Breast epithelium (tissue), 4 donors: ENCODE measurements around the gene SPPL2B. TPM values are rescaled to one million over a fixed set of nuclear protein-coding genes. Genes with fewer than 3 reads are reported as not detected.

Experiments used
- DNase-seq, 2 donors: peaks; one replicate each; pipeline ENCODE4 v3.0.0-alpha.2; 2019; ENCODE audit warnings: low spot score in 2 of 2
- H3K27ac ChIP-seq, 2 donors: fragments of 200-600 bp; sonication (generic) in 1 of 2; one replicate each; pipeline ENCODE4 v1.5.1; 2016 to 2019; ENCODE audit warnings: mild to moderate bottlenecking in 1 of 2
- H3K27me3 ChIP-seq, 2 donors: fragments of 200-600 bp; sonication (generic) in 1 of 2; one replicate each; pipeline versions ENCODE4 v1.5.1 to v1.6.0; 2017 to 2019; ENCODE audit warnings: control low read depth in 1 of 2, mild to moderate bottlenecking in 1 of 2
- H3K36me3 ChIP-seq: fragments of 200-600 bp; one replicate; pipeline ENCODE4 v1.5.1; 2019
- H3K4me1 ChIP-seq, 2 donors: fragments of 200-600 bp; sonication (generic); one replicate each; pipeline ENCODE4 v1.5.1; 2016 to 2019; ENCODE audit warnings: control low read depth in 1 of 2
- H3K4me3 ChIP-seq, 3 donors: fragments of 200-600 bp; sonication (generic); 1 replicate in 2 of 3; 2 replicates in 1 of 3; pipeline ENCODE4 v1.5.1; 2016 to 2019; ENCODE audit warnings: mild to moderate bottlenecking in 3 of 3, moderate library complexity in 2 of 3
- H3K9me3 ChIP-seq, 2 donors: fragments of 200-600 bp; sonication (generic) in 1 of 2; one replicate each; pipeline ENCODE4 v1.5.1; 2016 to 2019; ENCODE audit warnings: control low read depth in 1 of 2
- CTCF ChIP-seq, 3 donors: fragments of 450-650 bp; IDR thresholded peaks; one replicate each; pipeline ENCODE4 v1.5.1; 2016 to 2017; ENCODE audit warnings: antibody characterized with exemption in 3 of 3, mild to moderate bottlenecking in 3 of 3, moderate library complexity in 3 of 3
- POLR2A ChIP-seq: fragments of 450-650 bp; IDR thresholded peaks from one replicate; pipeline ENCODE4 v1.6.1; 2016; ENCODE audit warnings: antibody characterized with exemption, mild to moderate bottlenecking, moderate library complexity
- POLR2AphosphoS5 ChIP-seq, 3 donors: sonication (generic); formaldehyde crosslinking; IDR thresholded peaks; one replicate each; pipeline ENCODE4 v1.6.1; 2017; ENCODE audit warnings: antibody characterized with exemption in 3 of 3
- intact Hi-C: fragments of 100-400 bp; cut with DNase I; formaldehyde crosslinking; loops from one replicate; pipeline ENCODE4 v1.15.1; 2023; ENCODE audit warnings: low total_unique reads
- total RNA-seq, 3 donors: library from RNA; depleted of rRNA; stranded (reverse); fragments of >200 nt; gene quantifications; one replicate each; pipeline ENCODE4 v1.1.0, GENCODE V29; 2016

Gene SPPL2B
- total RNA-seq, 3 donors from 2014 or later, result 23.5 to 61.2 (median 49.8) TPM

- TF ChIP-seq POLR2A, result no peak
- peak in 1 of 3 donors; percentile 19 for TF ChIP-seq POLR2AphosphoS5 (IDR thresholded peaks at IDR 0.05)
- no peak overlapping the region for H3K27ac ChIP-seq
- DNase-seq, result no peak
- H3K4me1 ChIP-seq, result peaks cover 8 to 17% of the 10 kb centered on the region in 2 donors
- peak overlapping the region in 2 of 3 donors; percentile 17 to 40 for H3K4me3 ChIP-seq
- H3K27me3 ChIP-seq, result peaks cover 12 to 26% of the 10 kb centered on the region in 2 donors
- H3K36me3 ChIP-seq, result no peaks in the 10 kb centered on the region
- intact Hi-C loops, result no loop called here
- no peaks in the 10 kb centered on the region for H3K9me3 ChIP-seq
Measured at GRCh38 chr19:2294687-2295335, 33.7 kb upstream of the SPPL2B start.

GRCh38 chr19:2296141-2296540, 32.3 kb upstream of the SPPL2B start:
- no peak for DNase-seq
- no peaks in the 10 kb centered on the region for H3K36me3 ChIP-seq
- H3K27ac ChIP-seq, result no peak overlapping the region
- peaks cover 6 to 17% of the 10 kb centered on the region in 2 donors for H3K27me3 ChIP-seq
- TF ChIP-seq CTCF (IDR thresholded peaks at IDR 0.05) (no peak), POLR2A (no peak), POLR2AphosphoS5 (IDR thresholded peaks at IDR 0.05) (no peak)
- H3K4me1 ChIP-seq, result peaks cover 0 to 4% of the 10 kb centered on the region in 2 donors
- no peak overlapping the region for H3K4me3 ChIP-seq
- no peaks in the 10 kb centered on the region for H3K9me3 ChIP-seq
- intact Hi-C loops, result no loop called here

- Histone ChIP-seq H3K27ac (no peak overlapping the region), H3K4me1 (no peaks in the 10 kb centered on the region), H3K9me3 (no peaks in the 10 kb centered on the region), H3K36me3 (no peaks in the 10 kb centered on the region), H3K4me3 (no peak overlapping the region), H3K27me3 (peaks cover 0 to 6% of the 10 kb centered on the region in 2 donors)
- no peak for DNase-seq
- intact Hi-C loops, result no loop called here
- TF ChIP-seq POLR2A, result no peak
- no peak for TF ChIP-seq CTCF (IDR thresholded peaks at IDR 0.05)
- TF ChIP-seq POLR2AphosphoS5 (IDR thresholded peaks at IDR 0.05), result no peak
Measured at GRCh38 chr19:2300533-2300932, 28.0 kb upstream of the SPPL2B start.

- Histone ChIP-seq H3K4me1 (no peaks in the 10 kb centered on the region), H3K27ac (no peak overlapping the region), H3K9me3 (no peaks in the 10 kb centered on the region), H3K4me3 (peak overlapping the region in 1 of 3 donors; percentile 40), H3K36me3 (no peaks in the 10 kb centered on the region), H3K27me3 (peaks cover 7 to 17% of the 10 kb centered on the region in 2 donors)
- TF ChIP-seq POLR2A, result no peak
- TF ChIP-seq POLR2AphosphoS5 (IDR thresholded peaks at IDR 0.05), result no peak
- TF ChIP-seq CTCF (IDR thresholded peaks at IDR 0.05), result no peak
- DNase-seq, result no peak
- intact Hi-C loops, result no loop called here
Measured at GRCh38 chr19:2302319-2303210, 25.9 kb upstream of the SPPL2B start.

- H3K4me3 ChIP-seq, result no peak overlapping the region
- DNase-seq, result no peak
- H3K36me3 ChIP-seq, result no peaks in the 10 kb centered on the region
- TF ChIP-seq POLR2AphosphoS5 (IDR thresholded peaks at IDR 0.05), result no peak
- TF ChIP-seq CTCF (IDR thresholded peaks at IDR 0.05), result no peak
- TF ChIP-seq POLR2A, result no peak
- no peaks in the 10 kb centered on the region for H3K9me3 ChIP-seq
- no peak overlapping the region for H3K27ac ChIP-seq
- H3K27me3 ChIP-seq, result peaks cover 10 to 19% of the 10 kb centered on the region in 2 donors
- no peaks in the 10 kb centered on the region for H3K4me1 ChIP-seq
- intact Hi-C loops, result no loop called here
Measured at GRCh38 chr19:2303211-2303798, 25.2 kb upstream of the SPPL2B start.
